GM21737 (cell line): ENCODE measurements around the gene ERO1B.

Source experiments
- ATAC-seq: cut with Tn5 transposase; IDR thresholded peaks from one replicate; pipeline ENCODE4 v1.9.1; 2021; ENCODE audit warnings: mild to moderate bottlenecking, moderate library complexity; ENCODE audit not compliant: unreplicated experiment

Gene ERO1B

DNA sequence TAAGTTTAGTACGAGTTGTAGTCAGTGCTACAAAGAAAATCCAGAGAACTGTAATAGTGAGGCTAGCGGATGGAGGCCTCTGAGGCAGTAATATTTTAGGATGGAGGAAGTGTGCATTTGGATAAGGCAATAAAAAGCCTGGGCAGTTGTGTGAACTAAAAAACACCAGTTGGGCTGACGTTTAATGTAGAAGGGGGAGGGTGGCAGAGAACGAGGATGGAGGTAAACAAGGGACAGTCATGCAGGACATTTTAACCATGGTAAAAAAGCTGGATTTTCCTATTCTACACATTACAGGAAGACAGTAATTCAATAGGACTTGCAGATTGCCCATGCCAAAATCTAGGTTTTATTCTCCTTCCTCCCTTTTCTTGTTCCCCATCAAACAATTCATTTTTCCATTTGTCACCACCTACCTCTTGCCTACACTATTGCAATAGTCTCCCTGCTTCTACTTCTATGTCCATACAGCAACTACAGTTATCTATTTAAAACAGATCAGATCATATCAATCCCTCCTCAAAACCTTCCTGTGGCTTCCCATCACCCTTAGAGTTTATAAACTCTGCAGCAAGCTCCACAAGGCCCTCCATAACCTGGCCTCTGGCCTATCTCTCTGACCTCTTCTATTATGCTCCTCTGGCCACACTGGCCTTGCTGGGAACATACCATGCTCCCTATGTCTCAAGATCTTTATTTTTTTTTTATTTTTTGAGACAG, 27.7 kb downstream of the ERO1B start:
- ATAC-seq, result no peak

DNA sequence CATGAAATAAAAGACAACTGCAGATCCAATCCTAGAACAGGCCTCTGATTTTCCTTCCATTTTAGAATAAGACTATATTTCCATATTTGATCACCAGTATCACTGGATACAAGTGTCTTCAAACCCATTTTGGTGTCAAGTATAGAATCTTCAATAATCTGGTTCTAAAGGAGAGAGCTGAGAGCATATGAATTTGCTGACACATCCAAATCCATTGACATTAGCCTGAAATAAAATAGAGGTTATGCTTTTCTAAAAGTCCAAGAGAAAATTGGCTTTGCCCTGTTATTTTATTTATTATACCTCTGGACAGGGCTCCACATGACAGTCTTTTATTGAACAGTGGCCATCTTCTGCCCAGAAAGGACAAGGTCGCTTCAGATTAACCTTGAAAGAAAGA, 28.6 kb downstream of the ERO1B start:
- no peak for ATAC-seq

DNA sequence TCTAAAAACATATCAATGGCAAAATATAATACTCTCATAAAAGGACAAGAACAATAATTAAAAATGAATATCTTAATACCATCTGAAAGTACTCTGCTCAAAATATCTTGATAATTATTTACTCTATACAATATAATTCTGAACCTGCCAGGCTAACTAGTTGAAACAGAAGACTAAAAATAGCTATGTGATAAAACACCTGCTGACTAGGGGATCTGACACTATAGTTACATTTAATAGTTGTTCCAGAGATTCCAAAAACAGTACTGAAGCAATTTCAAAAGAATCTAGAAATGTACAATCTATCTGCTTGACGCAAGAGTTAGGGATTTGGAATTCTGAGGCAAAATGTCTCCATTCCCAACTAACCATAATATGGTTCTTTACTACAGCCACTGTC, 30.2 kb downstream of the ERO1B start:
- ATAC-seq, result no peak

DNA sequence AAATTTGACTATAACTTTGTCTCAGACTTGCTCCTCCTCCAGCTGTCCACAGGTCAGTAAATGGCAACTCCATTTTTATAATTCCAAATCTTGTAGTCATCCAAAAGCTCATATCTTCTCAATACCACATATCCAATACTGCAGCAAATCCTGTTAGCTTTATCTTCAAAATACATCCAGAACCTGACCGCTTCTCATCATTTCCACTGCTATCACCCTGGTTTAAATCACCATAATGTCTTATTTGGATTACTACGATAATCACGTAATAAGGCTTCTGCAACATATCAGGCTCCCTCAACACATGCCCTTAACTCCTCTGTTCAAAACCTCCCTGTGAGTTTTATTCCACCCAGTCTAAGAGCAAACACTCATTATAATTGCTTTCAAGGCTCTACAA, 34.5 kb downstream of the ERO1B start:
- ATAC-seq, result no peak

DNA sequence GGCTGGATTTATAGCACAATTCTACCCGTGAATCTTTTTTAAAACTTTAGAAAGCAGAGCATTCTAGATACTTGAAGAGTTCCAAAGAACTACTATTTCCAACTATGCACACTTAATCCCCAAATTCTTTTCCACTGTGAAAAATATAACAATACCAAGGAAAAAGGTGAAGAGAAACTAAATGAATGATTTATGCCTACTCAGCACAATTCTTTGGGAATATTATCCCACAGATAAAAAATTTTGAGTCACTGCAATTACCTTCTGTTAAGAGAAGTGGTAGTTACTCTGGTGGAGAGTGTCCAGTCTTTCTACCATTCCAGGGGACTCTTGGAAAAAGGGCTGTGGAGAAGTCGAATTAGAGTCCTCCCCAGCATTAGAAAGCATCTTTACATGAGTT, 39.2 kb downstream of the ERO1B start:
- no peak for ATAC-seq

DNA sequence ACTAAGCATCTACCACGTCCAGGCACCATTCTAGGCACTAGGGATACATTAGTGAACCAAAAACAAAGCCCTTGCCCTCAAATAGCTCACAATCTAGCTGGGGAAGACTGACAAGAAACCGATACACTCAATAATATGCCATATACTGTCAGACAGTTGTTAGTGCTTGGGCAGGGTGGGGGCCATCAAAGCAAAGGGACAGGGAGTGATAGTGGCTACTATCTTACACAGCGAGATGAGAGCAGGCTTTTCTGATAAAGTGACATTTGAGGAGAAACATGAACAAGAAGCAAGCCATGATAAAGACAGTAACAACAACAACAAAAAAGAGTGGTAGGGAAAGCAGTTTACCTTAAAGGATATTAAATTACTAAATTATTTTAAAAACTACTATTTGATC, 41.1 kb downstream of the ERO1B start:
- no peak for ATAC-seq

DNA sequence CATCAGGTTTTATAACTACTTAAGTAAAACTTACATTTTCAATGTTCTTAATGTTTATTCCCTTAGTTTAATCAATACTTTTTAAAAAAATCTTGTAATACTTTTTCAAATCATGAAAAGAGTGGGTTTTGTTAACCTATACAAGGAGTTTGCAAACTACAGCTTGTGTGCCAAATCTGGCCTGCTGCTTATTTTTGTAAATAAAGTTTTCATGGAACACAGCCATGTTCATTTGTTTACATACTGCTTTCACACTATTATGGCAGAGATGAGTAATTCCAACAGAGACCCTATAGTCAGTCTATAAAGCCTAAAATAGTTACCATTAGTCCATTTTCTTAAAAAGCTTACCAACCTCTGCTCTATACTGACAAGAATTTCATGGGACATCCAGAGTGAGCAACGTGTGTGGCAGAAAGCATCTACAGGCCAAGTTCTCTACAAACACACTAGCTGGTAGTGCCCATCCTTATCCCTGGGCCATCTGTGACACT, 42.6 kb downstream of the ERO1B start:
- no peak for ATAC-seq

DNA sequence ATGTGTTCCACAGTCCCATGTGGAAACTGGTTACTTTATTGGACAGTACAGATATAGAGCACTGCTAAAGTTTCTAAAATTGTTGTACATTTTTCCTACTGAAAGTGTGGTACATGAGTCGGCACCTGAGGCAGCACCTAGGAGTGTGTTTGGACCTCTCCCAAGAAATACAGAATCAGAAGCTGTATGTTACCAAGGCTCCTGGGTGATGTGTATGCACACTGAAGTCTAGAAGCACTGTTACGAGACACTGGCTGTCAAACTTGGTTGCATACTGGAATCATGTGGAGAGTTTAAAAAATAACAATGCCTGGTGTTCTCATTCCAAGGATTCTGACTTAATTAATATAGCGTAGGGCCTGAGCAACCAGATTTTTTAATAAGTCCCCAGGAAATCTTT, 46.6 kb downstream of the ERO1B start:
- ATAC-seq, result no peak

DNA sequence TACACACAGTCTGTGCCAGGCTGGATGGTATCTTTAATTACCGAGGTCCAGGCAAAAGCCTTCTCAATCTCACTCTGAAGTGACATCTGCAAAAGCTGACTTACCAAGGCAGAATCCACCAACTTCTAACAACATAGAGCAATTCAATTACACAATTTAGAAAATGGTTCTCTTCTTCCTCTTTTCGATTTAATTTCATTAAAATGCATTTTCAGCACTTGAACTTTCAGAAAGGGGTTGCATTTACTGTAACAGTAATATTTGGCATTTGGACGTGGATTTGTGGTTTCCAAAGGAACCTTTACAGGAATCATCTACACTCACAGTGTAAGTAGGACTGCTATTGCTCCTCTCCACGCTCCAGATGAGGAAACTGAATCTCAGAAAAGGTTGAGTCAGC, 53.3 kb downstream of the ERO1B start:
- ATAC-seq, result no peak

DNA sequence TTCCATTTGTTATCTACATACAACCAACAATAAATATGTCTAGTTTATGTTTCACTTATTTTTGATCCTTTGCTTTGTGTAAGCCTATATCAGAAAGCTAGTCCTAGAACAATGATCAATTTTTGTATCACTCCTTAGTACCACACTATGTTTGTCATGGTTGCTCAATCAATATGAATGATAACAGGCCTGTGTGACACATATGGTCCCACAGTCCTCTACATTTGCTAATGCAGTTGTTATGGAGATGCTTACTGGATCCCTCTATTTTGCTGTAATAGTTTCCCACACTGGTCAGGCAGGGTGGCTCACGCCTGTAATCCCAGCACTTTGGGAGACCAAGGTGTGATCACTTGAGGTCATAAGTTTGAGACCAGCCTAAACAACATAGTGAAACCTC, 59.1 kb downstream of the ERO1B start:
- no peak for ATAC-seq

DNA sequence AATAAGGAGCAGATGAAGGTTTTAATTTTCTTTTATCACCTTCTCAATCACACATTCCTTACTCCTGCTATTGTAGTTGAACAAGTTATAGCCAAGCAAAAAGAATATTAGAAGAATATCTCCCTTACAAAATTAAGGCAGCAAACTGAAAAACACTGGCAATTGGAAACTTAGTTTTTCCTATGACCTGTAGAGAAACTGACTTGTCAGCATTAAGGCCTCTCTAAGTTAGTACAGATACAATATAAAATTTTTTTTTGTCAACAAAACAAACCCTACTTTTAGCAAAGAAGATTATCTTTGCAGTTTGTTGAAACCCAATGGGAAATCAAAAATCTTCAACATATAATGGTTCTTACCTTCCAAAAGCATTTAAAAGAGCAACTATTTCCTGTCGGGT, 61.3 kb downstream of the ERO1B start:
- ATAC-seq, result no peak

DNA sequence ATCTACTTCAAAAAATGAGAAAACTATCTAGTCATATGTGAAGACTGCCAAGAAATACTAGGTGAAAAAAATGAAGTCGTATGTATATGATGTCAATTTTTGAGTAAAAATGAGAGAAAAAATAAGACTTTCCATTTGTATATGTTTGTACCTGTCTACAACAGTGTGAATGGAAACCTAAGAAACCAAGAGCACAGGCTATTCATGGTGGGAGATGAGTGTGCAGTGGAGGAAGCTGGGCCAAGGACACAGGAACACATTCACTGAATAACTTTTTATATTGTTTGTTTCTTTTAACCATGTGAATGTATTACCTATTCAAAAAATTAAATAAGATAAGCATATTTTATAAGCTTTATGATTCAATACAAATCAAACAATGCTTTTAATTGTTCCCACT, 67.0 kb downstream of the ERO1B start:
- ATAC-seq, result no peak

DNA sequence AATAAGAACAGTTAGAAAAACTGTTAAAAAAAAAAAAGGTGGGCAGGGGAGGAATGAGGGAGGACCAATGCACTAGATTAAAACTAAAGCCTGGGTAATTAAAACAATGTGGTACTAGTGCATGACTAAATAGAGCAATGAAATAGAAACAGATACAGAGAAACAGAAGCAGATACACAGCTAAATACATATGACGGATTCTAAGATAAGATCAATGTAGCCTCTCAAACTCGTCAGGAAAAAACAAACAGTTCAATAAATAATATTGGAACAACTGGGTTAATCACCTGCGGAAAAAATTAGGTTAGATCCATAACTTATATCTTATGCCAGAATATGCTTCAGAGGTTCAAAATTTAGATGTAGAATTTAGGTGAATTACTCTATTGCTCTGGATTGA, 68.2 kb downstream of the ERO1B start:
- ATAC-seq, result no peak

DNA sequence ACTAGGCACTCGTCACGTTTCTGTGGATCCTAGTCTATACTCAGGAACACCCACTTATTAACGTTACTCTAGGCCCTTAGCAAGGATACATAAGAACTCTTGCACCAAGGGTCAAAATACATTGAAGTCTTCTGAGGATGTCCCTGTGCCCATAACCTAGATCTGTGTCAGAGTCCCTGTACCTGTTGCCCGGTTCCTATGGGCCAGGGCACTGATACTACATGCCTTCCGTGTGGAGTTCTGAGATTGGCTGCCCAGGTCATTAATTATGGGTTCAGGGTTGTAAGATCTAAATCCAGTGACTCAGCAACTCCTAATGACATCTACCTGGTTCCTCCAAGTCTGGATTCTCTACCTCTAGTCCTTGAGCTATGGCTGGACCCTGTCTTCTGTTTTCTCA, 69.9 kb downstream of the ERO1B start:
- ATAC-seq, result no peak

DNA sequence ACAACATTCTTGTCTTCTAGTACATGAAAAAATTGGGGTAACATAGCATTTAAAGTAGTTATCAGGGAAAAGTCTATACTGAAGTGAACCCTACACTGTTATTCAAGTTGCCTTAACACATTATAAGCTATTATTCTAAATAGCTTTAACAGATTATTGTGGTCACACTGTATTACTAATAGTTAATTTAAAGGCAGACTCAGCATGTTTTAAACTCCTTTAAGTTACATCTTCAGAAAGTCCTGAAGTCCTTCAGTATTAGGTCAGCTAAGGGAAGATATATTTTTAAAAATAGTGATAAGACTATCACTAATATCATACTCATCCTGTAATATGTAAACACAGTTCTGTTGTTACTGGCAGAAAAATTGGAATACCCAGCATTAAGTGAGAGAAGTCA, 72.0 kb downstream of the ERO1B start:
- ATAC-seq, result no peak

DNA sequence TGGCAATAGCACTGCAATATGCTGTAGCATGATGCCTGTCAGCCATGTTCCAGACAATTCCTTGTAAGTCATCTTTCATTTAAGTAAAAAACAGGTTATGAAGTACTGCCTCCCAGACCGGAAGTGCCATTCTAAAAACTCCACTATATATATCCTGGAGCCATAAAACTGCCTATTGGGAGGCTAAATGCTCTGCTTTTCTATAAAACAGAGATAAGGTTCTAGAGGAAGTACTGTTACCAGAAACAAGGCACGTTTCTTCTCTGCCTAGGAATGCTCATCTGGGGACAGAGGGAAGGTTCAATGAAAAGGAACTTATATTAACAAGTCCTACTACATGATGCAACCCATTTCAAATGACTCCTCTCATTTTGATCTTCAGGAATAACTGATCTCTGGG, 72.6 kb downstream of the ERO1B start:
- ATAC-seq, result no peak

DNA sequence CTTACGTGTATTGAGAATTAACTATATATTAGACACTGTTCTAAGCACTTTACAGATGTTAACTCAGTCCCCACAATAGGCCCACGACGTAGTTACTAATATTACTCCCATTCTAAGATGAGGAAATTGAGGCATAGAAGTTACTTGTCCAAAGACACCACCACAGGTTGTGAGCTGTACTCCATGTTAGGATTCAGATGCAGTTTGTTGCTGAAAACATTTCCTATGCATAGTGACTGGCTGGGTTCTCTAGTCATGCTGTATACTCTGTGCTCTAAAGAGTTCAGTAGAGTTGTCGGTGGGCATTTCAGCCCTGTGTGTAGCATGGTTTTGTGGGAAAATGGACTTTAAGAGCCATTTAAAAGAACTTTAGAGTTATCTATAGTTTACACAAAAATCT, 74.2 kb downstream of the ERO1B start:
- ATAC-seq, result no peak

DNA sequence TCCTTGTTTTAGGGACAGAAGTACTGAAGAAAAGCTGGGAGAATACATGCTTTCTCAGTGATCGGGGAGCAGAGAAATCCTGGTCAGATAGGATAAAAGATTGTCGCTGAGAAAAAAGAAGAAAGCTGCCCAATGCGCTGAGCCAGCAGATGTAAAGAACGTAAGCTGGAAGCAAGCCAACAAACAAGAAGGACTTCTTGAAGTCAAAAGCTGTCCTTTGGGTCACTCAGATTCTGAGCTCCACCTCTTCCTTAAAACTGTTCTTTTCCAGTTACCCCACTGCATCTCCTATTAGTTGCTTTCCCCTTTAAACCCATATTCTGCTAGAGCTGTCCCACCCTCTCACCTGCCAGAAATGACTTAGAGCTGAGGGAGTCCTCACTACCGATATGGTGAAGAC, 74.6 kb downstream of the ERO1B start:
- ATAC-seq, result no peak

DNA sequence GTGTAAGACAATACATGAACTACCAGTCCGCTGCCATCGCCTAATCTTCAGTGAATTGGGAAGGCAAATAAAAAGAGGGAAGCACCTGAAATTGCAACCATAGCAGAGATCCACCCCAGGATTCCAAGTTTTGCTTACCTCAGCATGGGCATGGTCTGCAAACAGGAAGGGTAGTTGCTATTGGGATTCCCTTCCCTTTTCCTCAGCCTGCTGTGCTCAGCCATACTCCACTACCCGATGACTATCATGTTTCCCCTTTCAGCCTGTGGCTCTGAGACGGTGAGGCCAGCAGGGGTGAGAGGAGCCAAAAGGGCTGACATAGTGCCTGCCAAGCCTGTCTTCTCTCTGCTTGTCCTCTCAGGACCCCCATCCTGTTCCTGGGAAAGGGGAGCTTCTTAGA, 75.2 kb downstream of the ERO1B start:
- no peak for ATAC-seq

DNA sequence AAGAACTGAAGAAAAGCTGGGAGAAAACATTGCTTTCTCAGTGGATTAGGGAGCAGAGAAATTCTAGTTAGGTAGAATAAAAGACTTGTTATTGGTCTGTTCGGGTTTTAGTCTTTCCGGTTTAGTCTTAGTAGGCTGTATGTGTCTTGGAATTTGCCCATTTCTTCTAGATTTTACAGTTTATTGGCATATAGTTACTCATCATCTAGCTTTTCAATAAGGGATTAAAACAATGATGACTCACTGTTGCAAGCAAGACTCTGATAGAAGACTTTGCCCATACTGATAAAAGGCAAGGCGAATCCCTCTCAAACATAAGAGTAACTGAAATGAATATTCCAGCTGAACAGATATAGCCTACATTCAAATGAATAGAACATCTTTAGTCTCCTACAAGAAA, 77.1 kb downstream of the ERO1B start:
- ATAC-seq, result no peak

DNA sequence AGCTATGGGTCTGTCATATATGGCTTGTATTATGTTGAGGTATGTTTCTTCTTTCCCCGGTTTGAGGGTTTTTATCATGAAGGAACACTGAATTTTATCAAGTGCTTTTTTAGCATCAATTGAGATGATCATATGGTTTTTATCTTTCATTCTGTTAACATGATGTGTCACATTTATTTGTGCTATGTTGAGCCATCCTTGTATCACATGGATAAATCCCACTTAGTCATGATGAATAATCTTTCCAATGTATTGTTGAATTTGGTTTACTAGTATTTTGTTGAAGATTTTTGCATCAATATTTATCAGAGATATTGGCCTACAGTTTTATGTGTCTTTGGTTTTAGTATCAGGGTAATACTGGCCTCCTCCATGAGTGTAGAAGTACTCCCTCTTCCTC, 77.7 kb downstream of the ERO1B start:
- ATAC-seq, result no peak

DNA sequence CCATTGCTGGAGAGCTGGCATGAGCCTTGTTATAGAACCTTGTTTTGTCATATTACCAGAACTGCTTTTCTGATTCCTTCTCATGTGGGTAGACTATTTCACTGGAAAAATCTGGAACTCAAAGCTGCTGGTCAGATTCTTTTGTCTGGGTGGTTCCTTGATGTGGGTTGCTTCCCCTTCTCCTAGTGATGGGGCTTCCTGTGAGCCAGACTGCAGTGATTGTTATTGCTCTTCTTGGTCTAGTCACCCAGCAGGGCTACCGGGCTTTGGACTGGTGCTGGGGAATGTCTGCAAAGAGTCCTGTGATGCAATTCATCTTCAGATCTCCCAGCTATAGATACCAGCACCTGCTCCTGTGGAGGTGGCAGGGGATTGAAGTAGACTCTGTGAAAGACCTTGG, 80.0 kb downstream of the ERO1B start:
- no peak for ATAC-seq

DNA sequence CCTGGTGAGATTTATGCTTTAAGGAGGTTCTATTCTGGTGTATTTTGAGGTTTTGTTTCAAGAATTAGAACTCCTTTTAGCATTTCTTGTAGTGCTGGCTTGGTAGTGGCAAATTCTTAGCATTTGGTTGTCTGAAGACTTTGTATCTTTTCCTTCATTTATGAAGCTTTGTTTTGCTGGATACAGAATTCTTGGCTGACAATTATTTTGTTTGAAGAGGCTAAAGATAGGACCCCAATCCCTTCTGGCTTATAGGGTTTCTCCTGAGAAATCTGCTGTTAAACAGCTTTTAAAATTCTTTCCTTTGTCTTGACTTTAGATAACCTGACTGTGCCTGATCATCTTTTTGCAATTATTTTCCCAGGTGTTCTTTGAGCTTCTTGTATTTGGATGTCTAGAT, 80.8 kb downstream of the ERO1B start:
- no peak for ATAC-seq
